Mammary epithelial cell (primary cell): ENCODE measurements around the gene SNX24.

Experiments
- CTCF ChIP-seq, 2 donors: IDR thresholded peaks in 1 of 2; conservative IDR thresholded peaks in 1 of 2; 2 replicates each; pipeline ENCODE4 v1.5.1; 2011 to 2012; ENCODE audit warnings: inconsistent platforms in 2 of 2, low read length in 2 of 2, mild to moderate bottlenecking in 2 of 2, control low read depth in 1 of 2, low read depth in 1 of 2; ENCODE audit not compliant: insufficient read depth in 1 of 2; ENCODE audit errors: extremely low read depth in 1 of 2
- EZH2 ChIP-seq: IDR thresholded peaks from 2 replicates; pipeline ENCODE4 v1.6.1; 2012; ENCODE audit warnings: low read length, inconsistent platforms, borderline replicate concordance

GRCh38 chr5:122954719-122955118 lies 109.3 kb downstream of the SNX24 start:
- no peak for TF ChIP-seq CTCF (conservative IDR thresholded peaks at IDR 0.05 in 1 of 2, IDR thresholded peaks at IDR 0.05 in 1 of 2; ENCODE audit: extremely low read depth in 1 of 2, insufficient read depth in 1 of 2, low read depth in 1 of 2, low read length in 2 of 2)
- no peak for TF ChIP-seq EZH2
